Measurements from ENCODE around the gene FOXF2.
A peak's percentile ranks its signal among the peaks of the same experiment; 100 is the strongest.
"Not testable (repeated sequence)": the region's sequence is repeated elsewhere in the genome, so short reads cannot be mapped to it uniquely, and the experiment has no call there.

The FOXF2 gene

GRCh38 chr6:1389369-1390132 lies at the start of gene FOXF2:
Gene FOXF2 (plus strand): TSS chr6:1389576. CDS start chr6:1389948, 372 bp downstream.
- DNase-seq (ENCODE audit: low read depth): no peak

GRCh38 chr6:1346101-1346500 lies 43.3 kb upstream of the FOXF2 start:
- H3K4me3 ChIP-seq (ENCODE audit: low read depth, low read length): no peak overlapping the region
- no peak for DNase-seq (ENCODE audit: low read depth)

More at GRCh38 chr6:1389369-1390132, at the start of gene FOXF2:
- H3K4me3 ChIP-seq (ENCODE audit: low read depth, low read length): peak within 1 kb of the TSS; percentile 53

- no peak for DNase-seq (ENCODE audit: low read depth)
- H3K4me3 ChIP-seq (ENCODE audit: low read depth, low read length): no peak overlapping the region
Measured at GRCh38 chr6:1346558-1347091, 42.8 kb upstream of the FOXF2 start.

- DNase-seq (ENCODE audit: low read depth): no peak
- H3K4me3 ChIP-seq (ENCODE audit: low read depth, low read length): no peak overlapping the region
Measured at GRCh38 chr6:1347161-1347560, 42.2 kb upstream of the FOXF2 start.

GRCh38 chr6:1348675-1349074 lies 40.7 kb upstream of the FOXF2 start:
- H3K4me3 ChIP-seq (ENCODE audit: low read depth, low read length): no peak overlapping the region
- no peak for DNase-seq (ENCODE audit: low read depth)

- no peak for DNase-seq (ENCODE audit: low read depth)
- no peak overlapping the region for H3K4me3 ChIP-seq (ENCODE audit: low read depth, low read length)
Measured at GRCh38 chr6:1349655-1350054, 39.7 kb upstream of the FOXF2 start.

- no peak overlapping the region for H3K4me3 ChIP-seq (ENCODE audit: low read depth, low read length)
- DNase-seq (ENCODE audit: low read depth): no peak
Measured at GRCh38 chr6:1351381-1352008, 37.9 kb upstream of the FOXF2 start.

GRCh38 chr6:1355068-1355467 lies 34.3 kb upstream of the FOXF2 start:
- DNase-seq (ENCODE audit: low read depth); H3K4me3 ChIP-seq (ENCODE audit: low read depth, low read length): not testable (repeated sequence)

GRCh38 chr6:1361717-1362116 lies 27.7 kb upstream of the FOXF2 start:
- H3K4me3 ChIP-seq (ENCODE audit: low read depth, low read length); DNase-seq (ENCODE audit: low read depth): not testable (repeated sequence)

- DNase-seq (ENCODE audit: low read depth): no peak
Measured at GRCh38 chr6:1362643-1363042, 26.7 kb upstream of the FOXF2 start.

GRCh38 chr6:1363298-1363697 lies 26.1 kb upstream of the FOXF2 start:
- no peak for DNase-seq (ENCODE audit: low read depth)
- H3K4me3 ChIP-seq (ENCODE audit: low read depth, low read length): no peak overlapping the region

More at GRCh38 chr6:1362643-1363042, 26.7 kb upstream of the FOXF2 start:
- H3K4me3 ChIP-seq (ENCODE audit: low read depth, low read length): no peak overlapping the region

GRCh38 chr6:1363729-1364572 lies 25.4 kb upstream of the FOXF2 start:
- peak; percentile 43 for DNase-seq (ENCODE audit: low read depth)
- no peak overlapping the region for H3K4me3 ChIP-seq (ENCODE audit: low read depth, low read length)

- no peak for DNase-seq (ENCODE audit: low read depth)
- H3K4me3 ChIP-seq (ENCODE audit: low read depth, low read length): no peak overlapping the region
Measured at GRCh38 chr6:1364791-1365190, 24.6 kb upstream of the FOXF2 start.

- no peak overlapping the region for H3K4me3 ChIP-seq (ENCODE audit: low read depth, low read length)
- DNase-seq (ENCODE audit: low read depth): no peak
Measured at GRCh38 chr6:1365686-1366085, 23.7 kb upstream of the FOXF2 start.

GRCh38 chr6:1367771-1368170 lies 21.6 kb upstream of the FOXF2 start:
- no peak for DNase-seq (ENCODE audit: low read depth)
- H3K4me3 ChIP-seq (ENCODE audit: low read depth, low read length): no peak overlapping the region

GRCh38 chr6:1368940-1369339 lies 20.4 kb upstream of the FOXF2 start:
- DNase-seq (ENCODE audit: low read depth): no peak

GRCh38 chr6:1369695-1370094 lies 19.7 kb upstream of the FOXF2 start:
- not testable (repeated sequence) for H3K4me3 ChIP-seq (ENCODE audit: low read depth, low read length); DNase-seq (ENCODE audit: low read depth)

More at GRCh38 chr6:1368940-1369339, 20.4 kb upstream of the FOXF2 start:
- H3K4me3 ChIP-seq (ENCODE audit: low read depth, low read length): no peak overlapping the region

GRCh38 chr6:1371933-1372332 lies 17.4 kb upstream of the FOXF2 start:
- no peak for DNase-seq (ENCODE audit: low read depth)
- H3K4me3 ChIP-seq (ENCODE audit: low read depth, low read length): no peak overlapping the region

- H3K4me3 ChIP-seq (ENCODE audit: low read depth, low read length): no peak overlapping the region
- DNase-seq (ENCODE audit: low read depth): no peak
Measured at GRCh38 chr6:1372690-1373089, 16.7 kb upstream of the FOXF2 start.

- H3K4me3 ChIP-seq (ENCODE audit: low read depth, low read length): no peak overlapping the region
- DNase-seq (ENCODE audit: low read depth): no peak
Measured at GRCh38 chr6:1376653-1377052, 12.7 kb upstream of the FOXF2 start.

Data from skeletal muscle cell (primary cell).